ENCODE measurements around the gene CCDC27.

DNA sequence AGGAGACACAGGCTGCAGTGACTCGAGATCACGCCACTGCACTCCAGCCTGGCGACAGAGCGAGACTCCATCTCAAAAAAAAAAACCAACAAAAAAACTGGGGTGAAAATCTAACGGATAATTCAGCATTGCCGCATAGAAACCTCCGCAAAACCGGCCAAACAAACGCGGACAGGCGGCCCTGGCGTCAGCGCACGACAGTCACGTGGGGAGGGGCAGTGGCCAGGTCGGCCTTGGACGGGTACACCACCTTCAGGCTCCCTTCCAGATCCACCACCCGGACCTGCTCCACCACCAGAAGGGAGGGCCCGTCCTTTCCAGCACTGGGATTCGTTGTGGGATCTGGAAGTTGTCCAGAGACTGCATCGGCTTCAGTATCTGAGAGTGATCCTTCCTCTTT, 28.7 kb downstream of the CCDC27 start:
- TF ChIP-seq CTCF (IDR thresholded peaks at IDR 0.05) (no peak), POLR2A (IDR thresholded peaks at IDR 0.05) (no peak), POLR2AphosphoS5 (IDR thresholded peaks at IDR 0.05) (no peak), EP300 (IDR thresholded peaks at IDR 0.05) (no peak)
